GM06990 (cell line): ENCODE measurements around the gene DCAF11.

Source experiments
- DNase-seq: peaks from one replicate; pipeline ENCODE4 v3.0.0-alpha.2; 2011; ENCODE audit not compliant: insufficient read length; ENCODE audit errors: extremely low read depth
- H3K27me3 ChIP-seq: replicated peaks from 2 replicates; pipeline ENCODE4 v1.6.0; 2011; ENCODE audit warnings: low read length; ENCODE audit not compliant: control insufficient read depth, insufficient read depth
- H3K36me3 ChIP-seq: 2 replicates; pipeline ENCODE4 v1.5.1; 2011; ENCODE audit warnings: low read length; ENCODE audit not compliant: control insufficient read depth, insufficient read depth
- H3K4me3 ChIP-seq: replicated peaks from 2 replicates; pipeline ENCODE4 v1.5.1; 2011; ENCODE audit warnings: low read depth, mild to moderate bottlenecking, control low read depth, low read length
- CTCF ChIP-seq: IDR thresholded peaks from 2 replicates; pipeline ENCODE4 v1.5.1; 2011; ENCODE audit warnings: low read length, control low read depth, mild to moderate bottlenecking, inconsistent platforms; ENCODE audit not compliant: insufficient read depth, poor library complexity, severe bottlenecking

DCAF11 gene

GRCh38 chr14:24164518-24164991, 50.0 kb downstream of the DCAF11 start:
- H3K4me3 ChIP-seq, result no peak overlapping the region
- H3K36me3 ChIP-seq, result peaks cover 47% of the 10 kb centered on the region
- no peak for TF ChIP-seq CTCF
- no peaks in the 10 kb centered on the region for H3K27me3 ChIP-seq
- no peak for DNase-seq

GRCh38 chr14:24165785-24166184, 51.2 kb downstream of the DCAF11 start:
- TF ChIP-seq CTCF, result no peak
- no peak for DNase-seq
- peaks cover 47% of the 10 kb centered on the region for H3K36me3 ChIP-seq
- no peak overlapping the region for H3K4me3 ChIP-seq
- H3K27me3 ChIP-seq, result no peaks in the 10 kb centered on the region

- H3K4me3 ChIP-seq, result no peak overlapping the region
- no peaks in the 10 kb centered on the region for H3K27me3 ChIP-seq
- peaks cover 47% of the 10 kb centered on the region for H3K36me3 ChIP-seq
- DNase-seq, result no peak
- no peak for TF ChIP-seq CTCF
These were observed 53.0 kb downstream of the DCAF11 start for GRCh38 chr14:24167469-24168114.

GRCh38 chr14:24171422-24172260, 57.1 kb downstream of the DCAF11 start, which contains the start of gene REC8:
REC8 (plus strand) TSS chr14:24172080; CDS start chr14:24172553, 473 bp downstream.
- TF ChIP-seq CTCF, result no peak
- H3K4me3 ChIP-seq, result peak within 1 kb of the TSS; percentile 68
- peak; percentile 95 for DNase-seq
- H3K36me3 ChIP-seq, result peaks cover 22% of the 10 kb centered on the region
- no peaks in the 10 kb centered on the region for H3K27me3 ChIP-seq

- DNase-seq, result no peak
- no peaks in the 10 kb centered on the region for H3K27me3 ChIP-seq
- H3K4me3 ChIP-seq, result peak overlapping the region; percentile 68
- H3K36me3 ChIP-seq, result peaks cover 24% of the 10 kb centered on the region
- no peak for TF ChIP-seq CTCF
These were observed 57.8 kb downstream of the DCAF11 start for GRCh38 chr14:24172261-24172860.
